ENCODE results near the gene USP35.

GRCh38 chr11:78200061-78200460 is 11.3 kb downstream of the USP35 start:
- TF ChIP-seq, protein P1, sequence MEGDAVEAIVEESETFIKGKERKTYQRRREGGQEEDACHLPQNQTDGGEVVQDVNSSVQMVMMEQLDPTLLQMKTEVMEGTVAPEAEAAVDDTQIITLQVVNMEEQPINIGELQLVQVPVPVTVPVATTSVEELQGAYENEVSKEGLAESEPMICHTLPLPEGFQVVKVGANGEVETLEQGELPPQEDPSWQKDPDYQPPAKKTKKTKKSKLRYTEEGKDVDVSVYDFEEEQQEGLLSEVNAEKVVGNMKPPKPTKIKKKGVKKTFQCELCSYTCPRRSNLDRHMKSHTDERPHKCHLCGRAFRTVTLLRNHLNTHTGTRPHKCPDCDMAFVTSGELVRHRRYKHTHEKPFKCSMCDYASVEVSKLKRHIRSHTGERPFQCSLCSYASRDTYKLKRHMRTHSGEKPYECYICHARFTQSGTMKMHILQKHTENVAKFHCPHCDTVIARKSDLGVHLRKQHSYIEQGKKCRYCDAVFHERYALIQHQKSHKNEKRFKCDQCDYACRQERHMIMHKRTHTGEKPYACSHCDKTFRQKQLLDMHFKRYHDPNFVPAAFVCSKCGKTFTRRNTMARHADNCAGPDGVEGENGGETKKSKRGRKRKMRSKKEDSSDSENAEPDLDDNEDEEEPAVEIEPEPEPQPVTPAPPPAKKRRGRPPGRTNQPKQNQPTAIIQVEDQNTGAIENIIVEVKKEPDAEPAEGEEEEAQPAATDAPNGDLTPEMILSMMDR (IDR thresholded peaks at IDR 0.05; ENCODE audit: low read length): no peak
- no peak for TF ChIP-seq EZH2 (optimal IDR thresholded peaks at IDR 0.05; ENCODE audit: low read depth, low read length)
- no peak for TF ChIP-seq EZH2phosphoT487 (IDR thresholded peaks at IDR 0.05; ENCODE audit: low read length)
